Loucy (cell line): Measurements from ENCODE around the gene ORMDL3.
"Not testable (repeated sequence)": the region's sequence is repeated elsewhere in the genome, so short reads cannot be mapped to it uniquely, and the experiment has no call there.

Experiments
- EZH2phosphoT487 ChIP-seq: fragments of 200-600 bp; IDR thresholded peaks from 2 replicates; pipeline ENCODE4 v1.6.1; 2018; ENCODE audit warnings: antibody characterized with exemption, mild to moderate bottlenecking, moderate library complexity, borderline replicate concordance
- TF ChIP-seq, protein P1 (sequence below): fragments of 200-600 bp; sonication (generic); conservative IDR thresholded peaks from 2 replicates; pipeline ENCODE4 v1.5.1; 2014; ENCODE audit warnings: mild to moderate bottlenecking, antibody characterized with exemption, low read length

DNA sequence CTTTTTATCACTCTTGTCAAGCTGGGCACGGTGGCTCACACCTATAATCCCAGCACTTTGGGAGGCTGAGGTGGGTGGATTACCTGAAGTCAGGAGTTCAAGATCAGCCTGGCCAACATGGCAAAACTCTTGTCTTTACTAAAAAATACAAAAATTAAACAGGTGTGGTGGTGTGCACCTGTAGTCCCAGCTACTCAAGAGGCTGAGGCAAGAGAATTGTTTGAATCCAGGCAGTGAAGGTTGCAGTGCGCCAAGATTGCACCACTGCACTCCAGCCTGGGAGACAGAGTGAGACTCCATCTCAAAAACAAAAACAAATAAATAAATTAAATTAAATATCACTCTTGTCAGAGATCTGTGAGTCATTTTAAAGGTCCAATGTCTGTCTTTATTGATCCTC lies 25.4 kb downstream of the ORMDL3 start:
- TF ChIP-seq, protein P1, sequence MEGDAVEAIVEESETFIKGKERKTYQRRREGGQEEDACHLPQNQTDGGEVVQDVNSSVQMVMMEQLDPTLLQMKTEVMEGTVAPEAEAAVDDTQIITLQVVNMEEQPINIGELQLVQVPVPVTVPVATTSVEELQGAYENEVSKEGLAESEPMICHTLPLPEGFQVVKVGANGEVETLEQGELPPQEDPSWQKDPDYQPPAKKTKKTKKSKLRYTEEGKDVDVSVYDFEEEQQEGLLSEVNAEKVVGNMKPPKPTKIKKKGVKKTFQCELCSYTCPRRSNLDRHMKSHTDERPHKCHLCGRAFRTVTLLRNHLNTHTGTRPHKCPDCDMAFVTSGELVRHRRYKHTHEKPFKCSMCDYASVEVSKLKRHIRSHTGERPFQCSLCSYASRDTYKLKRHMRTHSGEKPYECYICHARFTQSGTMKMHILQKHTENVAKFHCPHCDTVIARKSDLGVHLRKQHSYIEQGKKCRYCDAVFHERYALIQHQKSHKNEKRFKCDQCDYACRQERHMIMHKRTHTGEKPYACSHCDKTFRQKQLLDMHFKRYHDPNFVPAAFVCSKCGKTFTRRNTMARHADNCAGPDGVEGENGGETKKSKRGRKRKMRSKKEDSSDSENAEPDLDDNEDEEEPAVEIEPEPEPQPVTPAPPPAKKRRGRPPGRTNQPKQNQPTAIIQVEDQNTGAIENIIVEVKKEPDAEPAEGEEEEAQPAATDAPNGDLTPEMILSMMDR = not testable (repeated sequence)
- not testable (repeated sequence) for TF ChIP-seq EZH2phosphoT487
